NCI-H2196 (cell line): ENCODE measurements around the gene ATP6AP2.
A peak's percentile ranks its signal among the peaks of the same experiment; 100 is the strongest.
"Not testable (repeated sequence)": the region's sequence is repeated elsewhere in the genome, so short reads cannot be mapped to it uniquely, and the experiment has no call there.

Experiments
- DNase-seq: peaks from one replicate; lab custom pipeline; 2025; ENCODE audit not compliant: unreplicated experiment; lab: John Stamatoyannopoulos, UW

Gene ATP6AP2

GRCh38 chrX:40573763-40574162 lies 7.0 kb upstream of the ATP6AP2 start:
- DNase-seq, result no peak

- peak; percentile 62 for DNase-seq
Observed at GRCh38 chrX:40575411-40575810, 5.4 kb upstream of the ATP6AP2 start.

GRCh38 chrX:40576291-40576690 lies 4.5 kb upstream of the ATP6AP2 start:
- DNase-seq, result no peak

GRCh38 chrX:40578039-40578695 lies 2.6 kb upstream of the ATP6AP2 start:
- DNase-seq, result no peak

GRCh38 chrX:40579141-40579540 lies 1.6 kb upstream of the ATP6AP2 start:
- no peak for DNase-seq

- no peak for DNase-seq
Observed at GRCh38 chrX:40579900-40580536, 752 bp upstream of the ATP6AP2 start.

GRCh38 chrX:40581336-40581920 lies 658 bp downstream of the ATP6AP2 start:
- DNase-seq, result no peak

GRCh38 chrX:40582178-40582577 lies 1.4 kb downstream of the ATP6AP2 start:
- DNase-seq, result not testable (repeated sequence)

GRCh38 chrX:40582811-40583210 lies 2.0 kb downstream of the ATP6AP2 start:
- no peak for DNase-seq

GRCh38 chrX:40587623-40588022 lies 6.9 kb downstream of the ATP6AP2 start:
- DNase-seq, result not testable (repeated sequence)

- not testable (repeated sequence) for DNase-seq
Observed at GRCh38 chrX:40589616-40590321, 9.0 kb downstream of the ATP6AP2 start.

GRCh38 chrX:40603446-40603845 lies 22.7 kb downstream of the ATP6AP2 start:
- no peak for DNase-seq

GRCh38 chrX:40607381-40607780 lies 26.6 kb downstream of the ATP6AP2 start:
- no peak for DNase-seq

GRCh38 chrX:40612511-40612910 lies 31.7 kb downstream of the ATP6AP2 start:
- no peak for DNase-seq

GRCh38 chrX:40615976-40616375 lies 35.2 kb downstream of the ATP6AP2 start:
- DNase-seq, result no peak

GRCh38 chrX:40617566-40617965 lies 36.8 kb downstream of the ATP6AP2 start:
- DNase-seq, result no peak

GRCh38 chrX:40622479-40623138 lies 41.8 kb downstream of the ATP6AP2 start:
- no peak for DNase-seq

GRCh38 chrX:40623139-40623536 lies 42.4 kb downstream of the ATP6AP2 start, which contains the start of gene MPC1L:
MPC1L (plus strand) TSS chrX:40623428; CDS start chrX:40623566, 138 bp downstream.
- DNase-seq, result no peak

- no peak for DNase-seq
Observed at GRCh38 chrX:40623665-40624064, 42.9 kb downstream of the ATP6AP2 start.

- DNase-seq, result no peak
Observed at GRCh38 chrX:40625294-40625693, 44.5 kb downstream of the ATP6AP2 start.

GRCh38 chrX:40628506-40628905 lies 47.7 kb downstream of the ATP6AP2 start:
- no peak for DNase-seq
